ENCODE data around the gene TMPRSS3.

TMPRSS3 gene

DNA sequence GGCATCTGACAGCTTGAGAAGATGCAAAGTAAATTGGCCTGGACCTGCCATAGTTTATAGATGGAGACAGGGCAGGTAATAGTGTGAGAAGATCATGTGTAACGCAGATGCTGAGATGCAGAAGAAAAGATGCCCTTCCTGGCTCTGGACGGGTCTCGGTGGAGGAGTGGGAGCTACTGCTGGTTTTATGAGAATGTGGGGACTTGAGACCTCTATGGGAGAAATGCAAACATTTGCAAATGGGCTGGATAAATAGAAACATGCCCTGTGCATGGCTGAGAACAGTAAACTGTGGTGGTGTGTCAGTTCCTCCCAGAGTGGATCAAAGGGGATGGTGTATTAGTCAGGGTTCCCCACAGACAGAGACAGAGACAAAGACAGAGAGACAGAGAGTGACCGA lies 29.7 kb upstream of the TMPRSS3 start:
- no peak overlapping the region for H3K9ac ChIP-seq
- no peaks in the 10 kb centered on the region for H3K4me1 ChIP-seq
- H3K9me3 ChIP-seq (ENCODE audit: control insufficient read depth, low read length) = no peaks in the 10 kb centered on the region
- H3K27me3 ChIP-seq (ENCODE audit: control insufficient read depth, insufficient read depth, low read length) = no peaks in the 10 kb centered on the region
- H2AFZ ChIP-seq = no peak overlapping the region
- no peak overlapping the region for H3K4me2 ChIP-seq (ENCODE audit: low read length)
- no peaks in the 10 kb centered on the region for H3K36me3 ChIP-seq (ENCODE audit: control insufficient read depth, insufficient read depth, low read length)
- TF ChIP-seq CTCF (IDR thresholded peaks at IDR 0.05) = no peak
- no peak overlapping the region for H3K4me3 ChIP-seq (ENCODE audit: low read depth, low read length)
- no peak overlapping the region for H3K27ac ChIP-seq
- no peaks in the 10 kb centered on the region for H3K79me2 ChIP-seq

- no peaks in the 10 kb centered on the region for H3K36me3 ChIP-seq (ENCODE audit: control insufficient read depth, insufficient read depth, low read length)
- TF ChIP-seq CTCF (IDR thresholded peaks at IDR 0.05) = no peak
- H3K4me1 ChIP-seq = no peaks in the 10 kb centered on the region
- H2AFZ ChIP-seq = no peak overlapping the region
- no peak overlapping the region for H3K4me2 ChIP-seq (ENCODE audit: low read length)
- H3K4me3 ChIP-seq (ENCODE audit: low read depth, low read length) = no peak overlapping the region
- no peak overlapping the region for H3K27ac ChIP-seq
- no peaks in the 10 kb centered on the region for H3K9me3 ChIP-seq (ENCODE audit: control insufficient read depth, low read length)
- H3K27me3 ChIP-seq (ENCODE audit: control insufficient read depth, insufficient read depth, low read length) = no peaks in the 10 kb centered on the region
- H3K79me2 ChIP-seq = no peaks in the 10 kb centered on the region
- no peak overlapping the region for H3K9ac ChIP-seq
Observed at GRCh38 chr21:42424914-42425541, 29.2 kb upstream of the TMPRSS3 start.

GRCh38 chr21:42423685-42424084 lies 27.8 kb upstream of the TMPRSS3 start:
- no peaks in the 10 kb centered on the region for H3K36me3 ChIP-seq (ENCODE audit: control insufficient read depth, insufficient read depth, low read length)
- no peaks in the 10 kb centered on the region for H3K27me3 ChIP-seq (ENCODE audit: control insufficient read depth, insufficient read depth, low read length)
- no peaks in the 10 kb centered on the region for H3K4me1 ChIP-seq
- no peak overlapping the region for H3K9ac ChIP-seq
- no peak for TF ChIP-seq CTCF (IDR thresholded peaks at IDR 0.05)
- no peaks in the 10 kb centered on the region for H3K9me3 ChIP-seq (ENCODE audit: control insufficient read depth, low read length)
- H3K27ac ChIP-seq = no peak overlapping the region
- H3K4me2 ChIP-seq (ENCODE audit: low read length) = no peak overlapping the region
- H3K79me2 ChIP-seq = no peaks in the 10 kb centered on the region
- no peak overlapping the region for H3K4me3 ChIP-seq (ENCODE audit: low read depth, low read length)
- no peak overlapping the region for H2AFZ ChIP-seq

GRCh38 chr21:42423197-42423675 lies 27.4 kb upstream of the TMPRSS3 start:
- H3K9me3 ChIP-seq (ENCODE audit: control insufficient read depth, low read length) = no peaks in the 10 kb centered on the region

More at GRCh38 chr21:42423197-42423675, 27.4 kb upstream of the TMPRSS3 start:
- Histone ChIP-seq H3K36me3 (ENCODE audit: control insufficient read depth, insufficient read depth, low read length) (no peaks in the 10 kb centered on the region), H2AFZ (no peak overlapping the region), H3K27me3 (ENCODE audit: control insufficient read depth, insufficient read depth, low read length) (no peaks in the 10 kb centered on the region), H3K79me2 (no peaks in the 10 kb centered on the region), H3K4me3 (ENCODE audit: low read depth, low read length) (no peak overlapping the region), H3K9ac (no peak overlapping the region), H3K4me2 (ENCODE audit: low read length) (no peak overlapping the region), H3K4me1 (no peaks in the 10 kb centered on the region), H3K27ac (no peak overlapping the region)
- TF ChIP-seq CTCF (IDR thresholded peaks at IDR 0.05) = no peak

Data from parathyroid adenoma (tissue), 2 donors.